Nephron progenitor cell (in vitro differentiated cells): ENCODE data around the gene PTPRD.

Source experiments
- DNase-seq: peaks from one replicate; pipeline ENCODE4 v3.0.0; 2021
- H3K27ac Mint-ChIP-seq: 2 replicates; pipeline ENCODE4 v1.8.0; 2021; ENCODE audit warnings: mild to moderate bottlenecking, moderate library complexity, mixed read lengths
- H3K27me3 Mint-ChIP-seq: 2 replicates; pipeline ENCODE4 v1.8.0; 2021; ENCODE audit warnings: mild to moderate bottlenecking, low read depth, mixed read lengths; ENCODE audit not compliant: poor library complexity
- H3K36me3 Mint-ChIP-seq: 2 replicates; pipeline ENCODE4 v1.8.0; 2021; ENCODE audit warnings: low read depth, mixed read lengths
- H3K4me1 Mint-ChIP-seq: 2 replicates; pipeline ENCODE4 v1.8.0; 2021; ENCODE audit warnings: mixed read lengths
- H3K4me3 Mint-ChIP-seq: 2 replicates; pipeline ENCODE4 v1.8.0; 2021; ENCODE audit warnings: mild to moderate bottlenecking, moderate library complexity, mixed read lengths
- H3K9me3 Mint-ChIP-seq: 2 replicates; pipeline ENCODE4 v1.8.0; 2021; ENCODE audit warnings: mild to moderate bottlenecking, moderate library complexity, mixed read lengths
- TF ChIP-seq, protein P1 (sequence below): fragments of 200-600 bp; sonication (generic); IDR thresholded peaks from 2 replicates; pipeline ENCODE4 v1.5.0; 2021; ENCODE audit warnings: antibody characterized with exemption

PTPRD gene

DNA sequence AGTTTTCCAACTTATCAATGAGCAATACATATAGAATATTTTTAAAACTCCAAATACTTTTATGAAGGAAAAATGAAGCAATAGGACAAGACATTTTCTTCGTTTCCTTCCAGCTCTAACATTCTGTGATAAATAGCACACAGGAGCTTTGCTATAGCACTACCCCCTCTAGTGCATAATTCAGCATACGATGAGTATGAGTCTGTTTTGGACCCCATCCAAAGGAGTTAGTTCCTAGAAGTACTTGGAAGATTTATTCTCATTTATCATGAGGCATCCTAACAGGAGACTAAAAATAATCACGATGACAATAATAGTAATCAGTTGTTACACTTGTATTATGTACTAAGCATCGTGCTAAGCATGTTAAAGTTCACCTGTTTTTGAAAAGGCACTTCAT is 1751.9 kb downstream of the PTPRD start:
- Mint-ChIP-seq H3K27me3 (peaks cover 7% of the 10 kb centered on the region), H3K4me3 (no peak overlapping the region), H3K9me3 (no peaks in the 10 kb centered on the region), H3K27ac (no peak overlapping the region), H3K4me1 (peaks cover 36% of the 10 kb centered on the region), H3K36me3 (no peaks in the 10 kb centered on the region)
- no peak for DNase-seq
- TF ChIP-seq, protein P1, sequence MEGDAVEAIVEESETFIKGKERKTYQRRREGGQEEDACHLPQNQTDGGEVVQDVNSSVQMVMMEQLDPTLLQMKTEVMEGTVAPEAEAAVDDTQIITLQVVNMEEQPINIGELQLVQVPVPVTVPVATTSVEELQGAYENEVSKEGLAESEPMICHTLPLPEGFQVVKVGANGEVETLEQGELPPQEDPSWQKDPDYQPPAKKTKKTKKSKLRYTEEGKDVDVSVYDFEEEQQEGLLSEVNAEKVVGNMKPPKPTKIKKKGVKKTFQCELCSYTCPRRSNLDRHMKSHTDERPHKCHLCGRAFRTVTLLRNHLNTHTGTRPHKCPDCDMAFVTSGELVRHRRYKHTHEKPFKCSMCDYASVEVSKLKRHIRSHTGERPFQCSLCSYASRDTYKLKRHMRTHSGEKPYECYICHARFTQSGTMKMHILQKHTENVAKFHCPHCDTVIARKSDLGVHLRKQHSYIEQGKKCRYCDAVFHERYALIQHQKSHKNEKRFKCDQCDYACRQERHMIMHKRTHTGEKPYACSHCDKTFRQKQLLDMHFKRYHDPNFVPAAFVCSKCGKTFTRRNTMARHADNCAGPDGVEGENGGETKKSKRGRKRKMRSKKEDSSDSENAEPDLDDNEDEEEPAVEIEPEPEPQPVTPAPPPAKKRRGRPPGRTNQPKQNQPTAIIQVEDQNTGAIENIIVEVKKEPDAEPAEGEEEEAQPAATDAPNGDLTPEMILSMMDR = no peak

DNA sequence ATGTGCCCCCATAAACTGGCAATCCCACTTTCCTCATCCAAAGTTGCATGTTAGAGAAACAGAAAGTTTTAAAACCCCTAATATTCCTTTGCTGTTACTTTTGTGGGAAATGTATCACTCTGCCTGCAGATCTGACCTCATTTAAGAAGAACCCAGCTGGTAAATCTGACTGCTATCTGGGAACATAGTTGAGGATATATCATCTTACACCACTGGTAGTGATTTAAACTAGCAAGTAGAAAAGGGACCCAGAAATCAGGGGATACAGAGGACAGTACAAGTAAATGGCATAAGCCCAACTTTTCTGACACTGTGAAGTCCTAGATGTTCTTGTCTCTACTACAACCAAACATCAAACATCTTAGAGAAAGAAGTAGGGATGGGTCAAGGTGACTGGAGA is 1752.7 kb downstream of the PTPRD start:
- DNase-seq = no peak
- TF ChIP-seq, protein P1 = no peak
- Mint-ChIP-seq H3K9me3 (no peaks in the 10 kb centered on the region), H3K27me3 (peaks cover 7% of the 10 kb centered on the region), H3K36me3 (no peaks in the 10 kb centered on the region), H3K4me1 (peaks cover 44% of the 10 kb centered on the region), H3K4me3 (no peak overlapping the region), H3K27ac (no peak overlapping the region)

DNA sequence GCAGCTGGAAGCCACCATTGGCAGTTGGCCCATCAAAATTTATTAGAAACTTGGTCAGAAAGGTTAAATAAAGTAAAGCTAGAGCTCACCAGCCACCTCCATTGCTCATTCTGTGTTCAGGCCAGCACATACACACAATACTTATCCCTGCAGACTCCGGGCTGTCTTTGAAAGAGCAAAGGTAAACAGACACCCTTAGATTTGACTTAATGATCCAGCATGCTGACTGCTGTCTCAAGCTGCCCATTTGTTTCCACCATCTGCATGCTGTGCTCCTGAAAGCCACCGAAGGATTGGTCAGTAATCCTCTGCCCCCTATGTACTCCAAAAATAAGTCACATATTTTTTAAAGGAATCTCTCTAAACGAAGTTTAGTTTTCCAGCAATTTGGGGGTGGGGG is 1753.4 kb downstream of the PTPRD start:
- Mint-ChIP-seq H3K4me3 (peak overlapping the region; percentile 91), H3K36me3 (no peaks in the 10 kb centered on the region), H3K4me1 (peaks cover 47% of the 10 kb centered on the region), H3K27me3 (peaks cover 7% of the 10 kb centered on the region), H3K27ac (peak overlapping the region; percentile 51), H3K9me3 (no peaks in the 10 kb centered on the region)
- TF ChIP-seq, protein P1 = no peak
- no peak for DNase-seq

DNA sequence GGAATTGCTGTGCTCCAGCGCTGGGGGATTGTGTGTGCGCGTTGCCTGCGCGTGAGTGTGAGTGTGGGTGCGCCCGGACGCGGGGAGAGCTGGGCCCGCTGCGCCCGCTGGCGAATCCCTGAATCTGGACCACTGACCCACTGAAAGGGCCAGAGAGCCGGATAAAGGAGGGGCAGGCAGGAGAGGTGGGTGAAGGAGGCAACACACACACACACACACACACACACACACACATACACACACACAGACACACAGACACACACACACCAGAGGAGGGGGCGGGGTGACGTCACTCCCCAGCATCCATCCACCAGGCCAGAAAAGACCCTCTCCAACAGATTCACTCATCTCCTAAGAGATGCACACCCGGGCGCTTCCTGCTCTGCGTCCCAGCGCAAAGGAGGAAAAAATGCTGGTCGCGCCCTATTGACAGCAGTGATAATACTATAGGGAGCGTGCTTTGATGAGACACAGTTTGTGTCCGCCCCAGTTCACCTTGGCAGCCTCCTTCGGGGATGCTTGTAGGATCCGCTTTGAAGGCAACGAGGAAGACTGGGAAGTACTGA is 1754.1 kb downstream of the PTPRD start:
- H3K4me3 Mint-ChIP-seq = peak overlapping the region; percentile 91
- H3K36me3 Mint-ChIP-seq = no peaks in the 10 kb centered on the region
- peaks cover 49% of the 10 kb centered on the region for H3K4me1 Mint-ChIP-seq
- TF ChIP-seq, protein P1 = no peak
- H3K27ac Mint-ChIP-seq = peak overlapping the region; percentile 89
- DNase-seq = peak; percentile 41
- H3K9me3 Mint-ChIP-seq = no peaks in the 10 kb centered on the region
- peaks cover 7% of the 10 kb centered on the region for H3K27me3 Mint-ChIP-seq

DNA sequence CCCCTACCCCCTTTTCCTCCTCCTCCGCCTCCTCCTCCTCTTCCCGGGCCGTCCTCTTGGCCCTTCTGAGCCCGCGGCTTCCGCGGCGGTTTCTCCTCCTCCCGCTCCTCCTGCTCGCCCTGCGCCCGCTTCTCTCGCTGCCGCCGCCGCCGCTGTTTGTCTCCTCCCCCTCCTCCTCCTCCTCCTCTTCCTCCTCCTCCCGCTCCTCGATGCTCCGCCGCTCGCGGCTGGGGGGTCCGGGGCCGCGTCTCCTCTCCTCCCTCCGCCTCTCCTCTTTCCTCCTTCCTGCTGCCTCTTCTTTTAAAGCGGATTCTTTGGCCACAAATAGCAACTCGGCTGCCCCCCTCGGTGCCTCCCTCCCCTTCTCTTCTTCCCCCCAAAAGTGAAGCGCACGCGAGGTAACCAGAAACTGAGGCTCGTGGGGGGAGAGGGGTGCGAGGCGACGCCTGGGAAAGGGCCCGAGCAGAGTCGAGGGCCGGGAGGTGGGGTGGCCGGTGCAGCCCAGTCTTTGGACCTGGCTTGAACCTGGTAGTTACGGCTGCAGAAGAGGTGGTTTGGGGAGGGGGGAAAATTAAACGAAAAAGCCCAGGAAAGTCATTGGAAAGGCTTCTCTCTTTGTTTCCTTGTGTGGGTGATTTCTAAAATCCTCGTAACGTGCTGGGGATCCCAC is 1754.7 kb downstream of the PTPRD start:
- TF ChIP-seq, protein P1 = no peak
- Mint-ChIP-seq H3K27me3 (peaks cover 7% of the 10 kb centered on the region), H3K9me3 (no peaks in the 10 kb centered on the region), H3K4me1 (peaks cover 55% of the 10 kb centered on the region), H3K27ac (peak overlapping the region; percentile 89), H3K36me3 (no peaks in the 10 kb centered on the region), H3K4me3 (peak overlapping the region; percentile 91)
- peak; percentile 79 for DNase-seq
